Cerebellar nuclear complex (tissue), 1 donor: ENCODE data around the gene TRPM7.
"Not testable (repeated sequence)": the region's sequence is repeated elsewhere in the genome, so short reads cannot be mapped to it uniquely, and the experiment has no call there.

Experiments used
- DNase-seq, 2 experiments: peaks; one replicate each; lab custom pipeline; 2025; lab: John Stamatoyannopoulos, UW

The TRPM7 gene

GRCh38 chr15:50573842-50574241, 112.8 kb downstream of the TRPM7 start:
- DNase-seq = not testable (repeated sequence)

- no peak for DNase-seq
Measured at GRCh38 chr15:50563756-50564155, 122.8 kb downstream of the TRPM7 start.

- no peak for DNase-seq
Measured at GRCh38 chr15:50562735-50563640, 123.6 kb downstream of the TRPM7 start.

GRCh38 chr15:50558012-50558411, 128.6 kb downstream of the TRPM7 start:
- DNase-seq = no peak

GRCh38 chr15:50556642-50557371, 129.8 kb downstream of the TRPM7 start:
- no peak for DNase-seq

GRCh38 chr15:50552238-50552637, 134.4 kb downstream of the TRPM7 start:
- no peak for DNase-seq

- no peak for DNase-seq
Measured at GRCh38 chr15:50549326-50549725, 137.3 kb downstream of the TRPM7 start.

GRCh38 chr15:50546566-50546965, 140.0 kb downstream of the TRPM7 start, which contains the start of gene USP50:
Gene USP50 (minus strand): TSS chr15:50546666. CDS start chr15:50546525, 141 bp downstream.
- no peak for DNase-seq

- no peak for DNase-seq
Measured at GRCh38 chr15:50544368-50544767, 142.2 kb downstream of the TRPM7 start.

GRCh38 chr15:50543556-50543955, 143.0 kb downstream of the TRPM7 start:
- DNase-seq = no peak

- DNase-seq = no peak
Measured at GRCh38 chr15:50542887-50543210, 143.7 kb downstream of the TRPM7 start.

GRCh38 chr15:50531766-50532165, 154.8 kb downstream of the TRPM7 start:
- DNase-seq = no peak

GRCh38 chr15:50531163-50531562, 155.4 kb downstream of the TRPM7 start:
- no peak for DNase-seq

- DNase-seq = no peak
Measured at GRCh38 chr15:50523851-50524251, 162.7 kb downstream of the TRPM7 start.

GRCh38 chr15:50519740-50520425, 166.7 kb downstream of the TRPM7 start:
- no peak for DNase-seq

- no peak for DNase-seq
Measured at GRCh38 chr15:50513001-50513400, 173.6 kb downstream of the TRPM7 start.
